Limb (tissue), 2 donors: ENCODE data around the gene NCCRP1.
"Not testable (repeated sequence)": the region's sequence is repeated elsewhere in the genome, so short reads cannot be mapped to it uniquely, and the experiment has no call there.

Source experiments
- DNase-seq, 2 donors: peaks; one replicate each; pipeline ENCODE4 v3.0.0-alpha.2; 2016; ENCODE audit errors: extremely low spot score in 2 of 2

NCCRP1 gene

GRCh38 chr19:39244410-39245100 is 47.8 kb downstream of the NCCRP1 start, which contains the start of gene IFNL3:
TSS of gene IFNL3 (minus strand) at chr19:39245006. CDS start at chr19:39244967, 39 bp downstream.
- not testable (repeated sequence) for DNase-seq

- DNase-seq, result not testable (repeated sequence)
These were observed 48.4 kb downstream of the NCCRP1 start for GRCh38 chr19:39245166-39245565.

- peak in 1 of 2 donors; percentile 59 for DNase-seq
These were observed 50.3 kb downstream of the NCCRP1 start for GRCh38 chr19:39246951-39247669.

- peak in 1 of 2 donors; percentile 39 for DNase-seq
These were observed 51.2 kb downstream of the NCCRP1 start for GRCh38 chr19:39247701-39248664.

- DNase-seq, result no peak
These were observed 52.0 kb downstream of the NCCRP1 start, which contains the start of gene IFNL4 for GRCh38 chr19:39248806-39249205. TSS of gene IFNL4 (minus strand) at chr19:39248856.

- no peak for DNase-seq
These were observed 54.3 kb downstream of the NCCRP1 start for GRCh38 chr19:39251081-39251480.
